ENCODE measurements around the gene PNISR.
A peak's percentile ranks its signal among the peaks of the same experiment; 100 is the strongest.

The PNISR gene

GRCh38 chr6:99402448-99402847, 22.7 kb downstream of the PNISR start:
- DNase-seq (ENCODE audit: low read depth): no peak

GRCh38 chr6:99397287-99397686, 27.8 kb downstream of the PNISR start:
- DNase-seq (ENCODE audit: low read depth): no peak

- peak; percentile 43 for DNase-seq (ENCODE audit: low read depth)
These were observed 31.2 kb downstream of the PNISR start, which contains the start of gene COQ3 for GRCh38 chr6:99393698-99394531. Gene COQ3 (minus strand): TSS chr6:99394195. CDS start chr6:99394179, 16 bp downstream.

GRCh38 chr6:99393366-99393697, 31.8 kb downstream of the PNISR start:
- no peak for DNase-seq (ENCODE audit: low read depth)

- no peak for DNase-seq (ENCODE audit: low read depth)
These were observed 34.2 kb downstream of the PNISR start for GRCh38 chr6:99390896-99391295.

GRCh38 chr6:99384507-99384906, 40.6 kb downstream of the PNISR start:
- DNase-seq (ENCODE audit: low read depth): no peak

- no peak for DNase-seq (ENCODE audit: low read depth)
These were observed 46.5 kb downstream of the PNISR start for GRCh38 chr6:99378636-99379035.

- DNase-seq (ENCODE audit: low read depth): no peak
These were observed 55.6 kb downstream of the PNISR start for GRCh38 chr6:99369533-99369932.

GRCh38 chr6:99366852-99367251, 58.3 kb downstream of the PNISR start:
- DNase-seq (ENCODE audit: low read depth): no peak

GRCh38 chr6:99364026-99364425, 61.1 kb downstream of the PNISR start:
- DNase-seq (ENCODE audit: low read depth): no peak

GRCh38 chr6:99362678-99363268, 62.3 kb downstream of the PNISR start:
- DNase-seq (ENCODE audit: low read depth): no peak

- no peak for DNase-seq (ENCODE audit: low read depth)
These were observed 65.3 kb downstream of the PNISR start for GRCh38 chr6:99359800-99360199.

GRCh38 chr6:99356641-99357040, 68.5 kb downstream of the PNISR start:
- no peak for DNase-seq (ENCODE audit: low read depth)

- DNase-seq (ENCODE audit: low read depth): no peak
These were observed 70.1 kb downstream of the PNISR start for GRCh38 chr6:99354983-99355382.

- no peak for DNase-seq (ENCODE audit: low read depth)
These were observed 72.0 kb downstream of the PNISR start for GRCh38 chr6:99353126-99353525.

- DNase-seq (ENCODE audit: low read depth): no peak
These were observed 74.5 kb downstream of the PNISR start for GRCh38 chr6:99350573-99350972.

- no peak for DNase-seq (ENCODE audit: low read depth)
These were observed 75.7 kb downstream of the PNISR start, which contains the start of gene FAXC for GRCh38 chr6:99349171-99350141. Gene FAXC (minus strand): TSS chr6:99349674. CDS start chr6:99349372, 302 bp downstream.

- no peak for DNase-seq (ENCODE audit: low read depth)
These were observed 76.6 kb downstream of the PNISR start for GRCh38 chr6:99348288-99349170.
